Upper lobe of right lung (tissue), 1 donor: ENCODE measurements around the gene TUBA8. TPM values are rescaled to one million over a fixed set of nuclear protein-coding genes. Genes with fewer than 3 reads are reported as not detected.
A peak's percentile ranks its signal among the peaks of the same experiment; 100 is the strongest.

ENCODE experiments used
- ATAC-seq: fragments of 200-7000 bp; cut with Tn5 transposase; one replicate; pipeline ENCODE4 v1.9.1; 2020; ENCODE audit warnings: mild to moderate bottlenecking, moderate library complexity
- DNase-seq: peaks from one replicate; pipeline ENCODE4 v3.0.0-alpha.2; 2020
- H3K27ac ChIP-seq: fragments of 200-600 bp; one replicate; pipeline ENCODE4 v1.8.0; 2022
- H3K27me3 ChIP-seq: fragments of 200-600 bp; one replicate; pipeline ENCODE4 v1.8.0; 2022; ENCODE audit warnings: mild to moderate bottlenecking
- H3K36me3 ChIP-seq: fragments of 200-600 bp; one replicate; pipeline ENCODE4 v1.8.0; 2022
- H3K4me1 ChIP-seq: fragments of 200-600 bp; one replicate; pipeline ENCODE4 v1.8.0; 2022
- H3K4me3 ChIP-seq: fragments of 200-600 bp; one replicate; pipeline ENCODE4 v1.8.0; 2022; ENCODE audit warnings: mild to moderate bottlenecking
- H3K9me3 ChIP-seq: fragments of 200-600 bp; one replicate; pipeline ENCODE4 v1.8.0; 2022
- intact Hi-C: fragments of 100-400 bp; cut with DNase I; formaldehyde crosslinking; loops from one replicate; pipeline ENCODE4 v1.11.0; 2022
- total RNA-seq: library from RNA; stranded (reverse); fragmentation: NEBNext Ultra II Directional; extraction: Animal tissue kit (Norgen Biotek cat#: 25700); gene quantifications from one replicate; pipeline ENCODE4 v1.2.1, GENCODE V29; 2021
- TF ChIP-seq, protein P1 (sequence below): fragments of 200-600 bp; IDR thresholded peaks from one replicate; pipeline ENCODE4 v1.8.0; 2022; ENCODE audit warnings: antibody characterized with exemption
- donor health status: DM: no; HTN: yes; CAD: no; lungs with severe emphysema.

Gene TUBA8
- total RNA-seq, 1 donor from 2014 or later, result 1.7 TPM

DNA sequence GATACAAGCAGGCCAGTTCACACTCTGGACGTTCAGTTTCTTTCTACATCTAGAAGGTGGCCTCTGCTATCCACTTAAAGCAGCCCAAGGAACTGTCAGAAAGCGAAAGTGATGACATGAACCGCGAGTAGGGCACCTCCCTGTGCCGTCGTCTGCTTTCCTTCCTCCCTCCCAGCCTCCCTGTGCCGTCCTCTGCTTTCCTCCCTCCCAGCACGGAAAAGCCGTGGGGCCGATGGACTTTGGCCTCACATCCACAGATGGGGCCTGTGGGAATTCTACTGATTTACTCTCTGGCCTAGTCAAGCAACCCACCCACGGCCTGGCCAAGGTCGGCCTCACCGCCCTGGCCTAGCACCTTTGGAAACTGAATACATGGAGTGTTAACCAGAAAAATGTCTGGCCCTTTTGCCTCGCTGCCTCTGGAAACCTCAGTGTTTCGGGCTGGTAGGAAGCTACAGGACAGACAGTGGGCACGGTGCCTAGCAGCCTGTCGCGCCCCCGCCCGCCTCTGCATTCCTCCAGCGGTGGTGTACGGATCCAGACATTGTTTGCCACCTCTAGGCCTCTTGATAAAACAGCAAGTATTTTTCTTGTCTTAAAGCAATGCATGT, 18.6 kb upstream of the TUBA8 start:
- no peaks in the 10 kb centered on the region for H3K9me3 ChIP-seq
- H3K4me1 ChIP-seq, result no peaks in the 10 kb centered on the region
- ATAC-seq (peak; percentile 69), DNase-seq (no peak)
- TF ChIP-seq, protein P1, sequence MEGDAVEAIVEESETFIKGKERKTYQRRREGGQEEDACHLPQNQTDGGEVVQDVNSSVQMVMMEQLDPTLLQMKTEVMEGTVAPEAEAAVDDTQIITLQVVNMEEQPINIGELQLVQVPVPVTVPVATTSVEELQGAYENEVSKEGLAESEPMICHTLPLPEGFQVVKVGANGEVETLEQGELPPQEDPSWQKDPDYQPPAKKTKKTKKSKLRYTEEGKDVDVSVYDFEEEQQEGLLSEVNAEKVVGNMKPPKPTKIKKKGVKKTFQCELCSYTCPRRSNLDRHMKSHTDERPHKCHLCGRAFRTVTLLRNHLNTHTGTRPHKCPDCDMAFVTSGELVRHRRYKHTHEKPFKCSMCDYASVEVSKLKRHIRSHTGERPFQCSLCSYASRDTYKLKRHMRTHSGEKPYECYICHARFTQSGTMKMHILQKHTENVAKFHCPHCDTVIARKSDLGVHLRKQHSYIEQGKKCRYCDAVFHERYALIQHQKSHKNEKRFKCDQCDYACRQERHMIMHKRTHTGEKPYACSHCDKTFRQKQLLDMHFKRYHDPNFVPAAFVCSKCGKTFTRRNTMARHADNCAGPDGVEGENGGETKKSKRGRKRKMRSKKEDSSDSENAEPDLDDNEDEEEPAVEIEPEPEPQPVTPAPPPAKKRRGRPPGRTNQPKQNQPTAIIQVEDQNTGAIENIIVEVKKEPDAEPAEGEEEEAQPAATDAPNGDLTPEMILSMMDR, result peak; percentile 17
- peak overlapping the region; percentile 85 for H3K27ac ChIP-seq
- H3K4me3 ChIP-seq, result peak overlapping the region; percentile 36
- peaks cover 26% of the 10 kb centered on the region for H3K36me3 ChIP-seq
- no peaks in the 10 kb centered on the region for H3K27me3 ChIP-seq
- intact Hi-C loops, result no loop called here

- DNase-seq, result no peak
- H3K9me3 ChIP-seq, result no peaks in the 10 kb centered on the region
- no peak for ATAC-seq
- no peaks in the 10 kb centered on the region for H3K4me1 ChIP-seq
- TF ChIP-seq, protein P1, result no peak
- no peak overlapping the region for H3K4me3 ChIP-seq
- H3K36me3 ChIP-seq, result peaks cover 10% of the 10 kb centered on the region
- no peak overlapping the region for H3K27ac ChIP-seq
- intact Hi-C loops, result no loop called here
- no peaks in the 10 kb centered on the region for H3K27me3 ChIP-seq
These were observed 16.9 kb upstream of the TUBA8 start for GRCh38 chr22:18093661-18094060.

DNA sequence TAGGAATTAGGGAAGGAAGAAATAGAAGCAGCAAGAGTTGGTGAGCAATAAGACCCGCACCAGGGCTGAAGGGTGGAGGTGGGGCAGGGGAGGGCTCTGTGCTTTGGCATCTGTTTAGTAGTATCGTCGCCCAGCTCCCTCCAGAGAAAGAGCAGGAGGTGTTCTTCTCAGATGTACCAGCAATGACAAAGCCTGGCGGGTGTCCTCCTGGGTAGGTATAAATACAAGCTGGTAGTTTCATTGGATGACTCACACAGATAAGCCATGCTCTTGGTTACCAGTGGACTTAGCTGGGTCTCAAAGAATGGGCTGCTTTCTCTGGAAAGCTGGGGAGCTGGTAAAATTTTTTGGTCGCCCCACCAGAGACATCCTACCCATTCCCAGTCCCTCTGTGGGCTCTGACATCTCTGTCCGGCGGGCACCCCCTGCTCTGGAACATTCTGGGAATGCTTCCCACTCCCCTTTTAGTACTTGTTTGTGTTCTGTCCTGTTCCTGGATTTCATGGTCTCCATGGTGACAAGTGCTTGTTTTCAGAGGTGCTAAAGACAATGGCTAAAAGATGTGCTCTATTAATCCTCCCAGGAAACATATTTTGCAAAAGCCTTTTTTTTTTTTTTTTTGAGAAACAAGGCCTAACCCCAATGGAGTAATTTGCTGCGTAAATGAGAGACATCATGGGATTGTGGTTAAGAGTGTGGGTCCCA, 15.4 kb upstream of the TUBA8 start:
- no peaks in the 10 kb centered on the region for H3K9me3 ChIP-seq
- no peak for DNase-seq
- intact Hi-C loops, result no loop called here
- TF ChIP-seq, protein P1, result no peak
- H3K27ac ChIP-seq, result no peak overlapping the region
- no peaks in the 10 kb centered on the region for H3K4me1 ChIP-seq
- ATAC-seq, result no peak
- H3K27me3 ChIP-seq, result no peaks in the 10 kb centered on the region
- H3K36me3 ChIP-seq, result peaks cover 6% of the 10 kb centered on the region
- no peak overlapping the region for H3K4me3 ChIP-seq

- TF ChIP-seq, protein P1, result no peak
- DNase-seq, result no peak
- intact Hi-C loops, result no loop called here
- Histone ChIP-seq H3K36me3 (no peaks in the 10 kb centered on the region), H3K4me3 (no peak overlapping the region), H3K27ac (no peak overlapping the region), H3K27me3 (no peaks in the 10 kb centered on the region), H3K9me3 (no peaks in the 10 kb centered on the region), H3K4me1 (no peaks in the 10 kb centered on the region)
- no peak for ATAC-seq
These were observed 13.8 kb upstream of the TUBA8 start for GRCh38 chr22:18096823-18097222.

DNA sequence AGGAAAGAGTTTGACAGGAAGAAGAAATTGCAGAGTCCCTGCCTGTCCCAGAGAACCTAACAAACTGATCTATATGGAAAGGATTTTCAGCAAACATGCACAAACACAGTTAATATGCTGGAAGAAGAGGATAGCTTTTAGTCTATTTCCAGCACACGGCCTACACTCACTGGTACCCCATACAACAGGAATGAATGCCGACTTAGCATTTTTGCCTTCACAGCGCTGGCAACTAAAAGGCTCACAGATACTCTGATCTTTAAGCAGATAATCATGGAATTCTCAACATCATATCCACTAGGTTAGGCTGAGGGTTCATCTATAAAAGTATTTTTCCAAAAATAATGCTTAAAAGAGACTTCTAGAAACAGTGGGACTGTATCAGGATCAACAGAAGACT, 9.8 kb upstream of the TUBA8 start:
- Histone ChIP-seq H3K4me1 (no peaks in the 10 kb centered on the region), H3K36me3 (no peaks in the 10 kb centered on the region), H3K27ac (no peak overlapping the region), H3K4me3 (no peak overlapping the region), H3K27me3 (no peaks in the 10 kb centered on the region), H3K9me3 (no peaks in the 10 kb centered on the region)
- TF ChIP-seq, protein P1, result no peak
- ATAC-seq, result no peak
- no peak for DNase-seq
- intact Hi-C loops, result no loop called here
